HCT116 (cell line): ENCODE data around the gene ACOT11.

Experiments
- CTCF ChIP-seq, 3 experiments: fragments of 200-600 bp in 1 of 3; sonication (generic) in 1 of 3; IDR thresholded peaks in 2 of 3; conservative IDR thresholded peaks in 1 of 3; 2 replicates each; pipeline ENCODE4 v1.5.1; 2012 to 2017; ENCODE audit warnings: low read depth in 2 of 3, low read length in 2 of 3, antibody characterized with exemption in 1 of 3, borderline replicate concordance in 1 of 3, control low read depth in 1 of 3, mild to moderate bottlenecking in 1 of 3, mixed read lengths in 1 of 3, mixed run types in 1 of 3, moderate library complexity in 1 of 3; ENCODE audit not compliant: insufficient read depth in 1 of 3
- EZH2phosphoT487 ChIP-seq: fragments of 200-600 bp; IDR thresholded peaks from 2 replicates; pipeline ENCODE4 v1.6.1; 2018; ENCODE audit warnings: antibody characterized with exemption, borderline replicate concordance
- JUND ChIP-seq: IDR thresholded peaks from 2 replicates; pipeline ENCODE4 v1.6.1; 2012
- POLR2A ChIP-seq: IDR thresholded peaks from 2 replicates; pipeline ENCODE4 v1.7.0; 2011; ENCODE audit warnings: borderline replicate concordance; ENCODE audit not compliant: insufficient read depth, insufficient read length; ENCODE audit errors: extremely low read depth
- SP1 ChIP-seq: IDR thresholded peaks from 2 replicates; pipeline ENCODE4 v1.6.1; 2012; ENCODE audit warnings: low read depth
- YY1 ChIP-seq: IDR thresholded peaks from 2 replicates; pipeline ENCODE4 v1.6.1; 2011; ENCODE audit warnings: low read length, low read depth, moderate library complexity, mild to moderate bottlenecking; ENCODE audit not compliant: insufficient replicate concordance; ENCODE audit errors: extremely low read depth

GRCh38 chr1:54584575-54584974, 36.5 kb downstream of the ACOT11 start:
- TF ChIP-seq POLR2A = no peak
- no peak for TF ChIP-seq JUND
- no peak for TF ChIP-seq EZH2phosphoT487
- no peak for TF ChIP-seq YY1
- no peak for TF ChIP-seq SP1
- no peak for TF ChIP-seq CTCF (IDR thresholded peaks at IDR 0.05 in 2 of 3, conservative IDR thresholded peaks at IDR 0.05 in 1 of 3; ENCODE audit: borderline replicate concordance in 1 of 3, insufficient read depth in 1 of 3, low read depth in 2 of 3, low read length in 2 of 3)
